Subcutaneous abdominal adipose tissue (tissue), 5 donors: ENCODE data around the gene RAB11FIP3.
"Not testable (repeated sequence)": the region's sequence is repeated elsewhere in the genome, so short reads cannot be mapped to it uniquely, and the experiment has no call there.

Experiments
- H3K27ac ChIP-seq: one replicate; pipeline ENCODE4 v1.7.0; 2013; ENCODE audit warnings: low read depth, mild to moderate bottlenecking, inconsistent platforms, low read length, moderate library complexity
- H3K27me3 ChIP-seq, 5 donors: one replicate each; pipeline ENCODE4 v1.7.0; 2013; ENCODE audit warnings: low read length in 5 of 5, inconsistent platforms in 1 of 5; ENCODE audit not compliant: control insufficient read depth in 5 of 5, insufficient read depth in 4 of 5
- H3K36me3 ChIP-seq, 5 donors: one replicate each; pipeline ENCODE4 v1.7.0; 2013; ENCODE audit warnings: low read length in 5 of 5; ENCODE audit not compliant: control insufficient read depth in 5 of 5, insufficient read depth in 5 of 5
- H3K4me1 ChIP-seq, 5 donors: one replicate each; pipeline ENCODE4 v1.7.0; 2013; ENCODE audit warnings: low read length in 5 of 5, mild to moderate bottlenecking in 3 of 5, moderate library complexity in 1 of 5; ENCODE audit not compliant: control insufficient read depth in 5 of 5, insufficient read depth in 5 of 5
- H3K4me3 ChIP-seq, 5 donors: one replicate each; pipeline ENCODE4 v1.7.0; 2013; ENCODE audit warnings: low read length in 5 of 5, low read depth in 1 of 5
- H3K9ac ChIP-seq, 5 donors: one replicate each; pipeline ENCODE4 v1.7.0; 2013; ENCODE audit warnings: low read length in 5 of 5, mild to moderate bottlenecking in 4 of 5, moderate library complexity in 3 of 5
- H3K9me3 ChIP-seq, 5 donors: one replicate each; pipeline ENCODE4 v1.7.0; 2013; ENCODE audit warnings: low read length in 5 of 5; ENCODE audit not compliant: control insufficient read depth in 5 of 5
- donor health status: healthy.
- donor health status: healthy.
- donor health status: healthy.
- donor health status: healthy.
- donor health status: healthy.

The RAB11FIP3 gene

GRCh38 chr16:473046-474043 is 47.9 kb downstream of the RAB11FIP3 start:
- no peaks in the 10 kb centered on the region for H3K9me3 ChIP-seq
- H3K27me3 ChIP-seq = no peaks in the 10 kb centered on the region
- H3K27ac ChIP-seq = no peak overlapping the region
- H3K4me1 ChIP-seq = peaks cover 0 to 5% (median 4%) of the 10 kb centered on the region in 5 donors
- H3K36me3 ChIP-seq = peaks cover 0 to 38% (median 13%) of the 10 kb centered on the region in 5 donors
- no peak overlapping the region for H3K4me3 ChIP-seq
- H3K9ac ChIP-seq = no peak overlapping the region

- Histone ChIP-seq H3K27ac (no peak overlapping the region), H3K27me3 (no peaks in the 10 kb centered on the region), H3K9ac (no peak overlapping the region), H3K4me3 (no peak overlapping the region), H3K9me3 (no peaks in the 10 kb centered on the region), H3K4me1 (peaks cover 0 to 5% (median 4%) of the 10 kb centered on the region in 5 donors), H3K36me3 (peaks cover 0 to 38% (median 13%) of the 10 kb centered on the region in 5 donors)
These were observed 49.1 kb downstream of the RAB11FIP3 start for GRCh38 chr16:474420-475122.

GRCh38 chr16:476039-476438 is 50.6 kb downstream of the RAB11FIP3 start:
- H3K9ac ChIP-seq = no peak overlapping the region
- no peaks in the 10 kb centered on the region for H3K9me3 ChIP-seq
- H3K4me3 ChIP-seq = no peak overlapping the region
- H3K27me3 ChIP-seq = no peaks in the 10 kb centered on the region
- peaks cover 0 to 37% (median 13%) of the 10 kb centered on the region in 5 donors for H3K36me3 ChIP-seq
- H3K4me1 ChIP-seq = peaks cover 0 to 5% (median 4%) of the 10 kb centered on the region in 5 donors
- no peak overlapping the region for H3K27ac ChIP-seq

- peak overlapping the region in 1 of 5 donors; percentile 30 for H3K9ac ChIP-seq
- H3K27ac ChIP-seq = no peak overlapping the region
These were observed 52.1 kb downstream of the RAB11FIP3 start for GRCh38 chr16:477301-478157.

GRCh38 chr16:478287-478686 is 52.8 kb downstream of the RAB11FIP3 start:
- H3K27ac ChIP-seq, H3K4me1 ChIP-seq, H3K27me3 ChIP-seq, H3K9me3 ChIP-seq, H3K9ac ChIP-seq, H3K4me3 ChIP-seq: not testable (repeated sequence)
- peaks cover 0 to 27% (median 12%) of the 10 kb centered on the region in 5 donors for H3K36me3 ChIP-seq

More at GRCh38 chr16:477301-478157, 52.1 kb downstream of the RAB11FIP3 start:
- Histone ChIP-seq H3K36me3 (peaks cover 0 to 26% (median 9%) of the 10 kb centered on the region in 5 donors), H3K4me3 (no peak overlapping the region), H3K27me3 (no peaks in the 10 kb centered on the region), H3K4me1 (peaks cover 0 to 5% (median 4%) of the 10 kb centered on the region in 5 donors), H3K9me3 (no peaks in the 10 kb centered on the region)

GRCh38 chr16:482468-483185 is 57.2 kb downstream of the RAB11FIP3 start:
- no peak overlapping the region for H3K4me3 ChIP-seq
- H3K36me3 ChIP-seq = peaks cover 0 to 22% (median 8%) of the 10 kb centered on the region in 5 donors
- peaks cover 0 to under 1% (median 0%) of the 10 kb centered on the region in 5 donors for H3K4me1 ChIP-seq
- H3K27me3 ChIP-seq = no peaks in the 10 kb centered on the region
- H3K27ac ChIP-seq = no peak overlapping the region
- H3K9me3 ChIP-seq = no peaks in the 10 kb centered on the region
- H3K9ac ChIP-seq = no peak overlapping the region

GRCh38 chr16:483341-484075 is 58.1 kb downstream of the RAB11FIP3 start:
- Histone ChIP-seq H3K27me3 (no peaks in the 10 kb centered on the region), H3K9ac (no peak overlapping the region), H3K36me3 (peaks cover 0 to 22% (median 8%) of the 10 kb centered on the region in 5 donors), H3K9me3 (no peaks in the 10 kb centered on the region), H3K4me1 (no peaks in the 10 kb centered on the region), H3K27ac (no peak overlapping the region), H3K4me3 (no peak overlapping the region)

- H3K4me3 ChIP-seq = no peak overlapping the region
- no peak overlapping the region for H3K9ac ChIP-seq
- H3K9me3 ChIP-seq = no peaks in the 10 kb centered on the region
- peaks cover 0 to 1% (median 0%) of the 10 kb centered on the region in 5 donors for H3K4me1 ChIP-seq
- peaks cover 0 to 41% (median 30%) of the 10 kb centered on the region in 5 donors for H3K36me3 ChIP-seq
- H3K27me3 ChIP-seq = no peaks in the 10 kb centered on the region
- H3K27ac ChIP-seq = no peak overlapping the region
These were observed 64.2 kb downstream of the RAB11FIP3 start for GRCh38 chr16:489606-490005.
